MM.1S (cell line): Measurements from ENCODE around the gene ELP4.

Source experiments
- EZH2 ChIP-seq: fragments of 300-600 bp; sonication (generic); optimal IDR thresholded peaks from 2 replicates; pipeline ENCODE3; 2017; ENCODE audit warnings: low read depth, mild to moderate bottlenecking, antibody characterized with exemption, low read length, mixed read lengths
- TF ChIP-seq, protein P1 (sequence below): fragments of 300-600 bp; sonication (generic); IDR thresholded peaks from 2 replicates; pipeline ENCODE4 v1.5.1; 2016; ENCODE audit warnings: antibody characterized with exemption, low read length, mixed read lengths

- TF ChIP-seq, protein P1, sequence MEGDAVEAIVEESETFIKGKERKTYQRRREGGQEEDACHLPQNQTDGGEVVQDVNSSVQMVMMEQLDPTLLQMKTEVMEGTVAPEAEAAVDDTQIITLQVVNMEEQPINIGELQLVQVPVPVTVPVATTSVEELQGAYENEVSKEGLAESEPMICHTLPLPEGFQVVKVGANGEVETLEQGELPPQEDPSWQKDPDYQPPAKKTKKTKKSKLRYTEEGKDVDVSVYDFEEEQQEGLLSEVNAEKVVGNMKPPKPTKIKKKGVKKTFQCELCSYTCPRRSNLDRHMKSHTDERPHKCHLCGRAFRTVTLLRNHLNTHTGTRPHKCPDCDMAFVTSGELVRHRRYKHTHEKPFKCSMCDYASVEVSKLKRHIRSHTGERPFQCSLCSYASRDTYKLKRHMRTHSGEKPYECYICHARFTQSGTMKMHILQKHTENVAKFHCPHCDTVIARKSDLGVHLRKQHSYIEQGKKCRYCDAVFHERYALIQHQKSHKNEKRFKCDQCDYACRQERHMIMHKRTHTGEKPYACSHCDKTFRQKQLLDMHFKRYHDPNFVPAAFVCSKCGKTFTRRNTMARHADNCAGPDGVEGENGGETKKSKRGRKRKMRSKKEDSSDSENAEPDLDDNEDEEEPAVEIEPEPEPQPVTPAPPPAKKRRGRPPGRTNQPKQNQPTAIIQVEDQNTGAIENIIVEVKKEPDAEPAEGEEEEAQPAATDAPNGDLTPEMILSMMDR = no peak
- no peak for TF ChIP-seq EZH2
Measured at GRCh38 chr11:31535479-31535878, 25.9 kb downstream of the ELP4 start.
